Neural crest cell (in vitro differentiated cells): Measurements from ENCODE around the gene CTNNA3. TPM values are rescaled to one million over a fixed set of nuclear protein-coding genes. Genes with fewer than 3 reads are reported as not detected.

ENCODE experiments used
- DNase-seq: peaks from one replicate; pipeline ENCODE4 v3.0.0; 2021; ENCODE audit warnings: low read depth, mixed read lengths, low spot score
- H3K27ac Mint-ChIP-seq: one replicate; pipeline ENCODE4 v1.8.0; 2021; ENCODE audit warnings: mild to moderate bottlenecking, mixed read lengths; ENCODE audit not compliant: unreplicated experiment
- H3K27me3 Mint-ChIP-seq: 2 replicates; pipeline ENCODE4 v1.8.0; 2021; ENCODE audit warnings: low read depth, mild to moderate bottlenecking, mixed read lengths
- H3K36me3 Mint-ChIP-seq: 2 replicates; pipeline ENCODE4 v1.8.0; 2021; ENCODE audit warnings: low read depth, mild to moderate bottlenecking, mixed read lengths
- H3K4me1 Mint-ChIP-seq: 2 replicates; pipeline ENCODE4 v1.8.0; 2021; ENCODE audit warnings: mixed read lengths
- H3K4me3 Mint-ChIP-seq: one replicate; pipeline ENCODE4 v1.8.0; 2021; ENCODE audit warnings: mild to moderate bottlenecking, mixed read lengths
- H3K9me3 Mint-ChIP-seq: 2 replicates; pipeline ENCODE4 v1.8.0; 2021; ENCODE audit warnings: mixed read lengths
- total RNA-seq: library from RNA; stranded (reverse); gene quantifications from 2 replicates; pipeline ENCODE4 v1.2.1, GENCODE V29; 2021
- TF ChIP-seq, protein P1 (sequence below): fragments of 200-600 bp; sonication (generic); conservative IDR thresholded peaks from 2 replicates; pipeline ENCODE4 v1.5.0; 2021; ENCODE audit warnings: antibody characterized with exemption, mild to moderate bottlenecking

CTNNA3 gene
- total RNA-seq, 1 donor from 2014 or later = 4.7 TPM

DNA sequence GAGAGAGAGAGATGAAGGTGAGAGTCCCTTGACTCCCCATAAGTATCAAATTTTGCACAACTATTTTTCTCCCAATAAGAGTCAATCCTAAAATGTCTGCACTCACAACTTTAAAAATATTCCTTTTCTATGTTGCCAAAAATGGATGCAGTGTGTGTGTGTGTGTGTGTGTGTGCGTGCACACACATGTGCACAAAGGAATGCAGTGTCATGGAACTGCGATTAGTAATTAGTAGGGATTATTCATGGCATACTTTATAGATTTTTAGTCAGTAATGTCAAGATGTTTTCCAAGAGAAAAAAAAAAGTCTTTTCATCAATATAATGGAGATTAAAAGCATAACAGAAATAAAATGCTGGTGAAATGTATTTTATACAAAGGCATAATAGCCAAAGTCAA, 949.3 kb downstream of the CTNNA3 start:
- no peak for DNase-seq
- H3K4me3 Mint-ChIP-seq = no peak overlapping the region
- H3K27ac Mint-ChIP-seq = no peak overlapping the region
- H3K36me3 Mint-ChIP-seq = peaks cover 2% of the 10 kb centered on the region
- H3K4me1 Mint-ChIP-seq = no peaks in the 10 kb centered on the region
- H3K27me3 Mint-ChIP-seq = no peaks in the 10 kb centered on the region
- H3K9me3 Mint-ChIP-seq = peaks cover 4% of the 10 kb centered on the region
- TF ChIP-seq, protein P1, sequence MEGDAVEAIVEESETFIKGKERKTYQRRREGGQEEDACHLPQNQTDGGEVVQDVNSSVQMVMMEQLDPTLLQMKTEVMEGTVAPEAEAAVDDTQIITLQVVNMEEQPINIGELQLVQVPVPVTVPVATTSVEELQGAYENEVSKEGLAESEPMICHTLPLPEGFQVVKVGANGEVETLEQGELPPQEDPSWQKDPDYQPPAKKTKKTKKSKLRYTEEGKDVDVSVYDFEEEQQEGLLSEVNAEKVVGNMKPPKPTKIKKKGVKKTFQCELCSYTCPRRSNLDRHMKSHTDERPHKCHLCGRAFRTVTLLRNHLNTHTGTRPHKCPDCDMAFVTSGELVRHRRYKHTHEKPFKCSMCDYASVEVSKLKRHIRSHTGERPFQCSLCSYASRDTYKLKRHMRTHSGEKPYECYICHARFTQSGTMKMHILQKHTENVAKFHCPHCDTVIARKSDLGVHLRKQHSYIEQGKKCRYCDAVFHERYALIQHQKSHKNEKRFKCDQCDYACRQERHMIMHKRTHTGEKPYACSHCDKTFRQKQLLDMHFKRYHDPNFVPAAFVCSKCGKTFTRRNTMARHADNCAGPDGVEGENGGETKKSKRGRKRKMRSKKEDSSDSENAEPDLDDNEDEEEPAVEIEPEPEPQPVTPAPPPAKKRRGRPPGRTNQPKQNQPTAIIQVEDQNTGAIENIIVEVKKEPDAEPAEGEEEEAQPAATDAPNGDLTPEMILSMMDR = no peak

GRCh38 chr10:66746246-66746645, 949.7 kb downstream of the CTNNA3 start:
- TF ChIP-seq, protein P1 = no peak
- Mint-ChIP-seq H3K27ac (no peak overlapping the region), H3K4me3 (no peak overlapping the region), H3K4me1 (no peaks in the 10 kb centered on the region), H3K36me3 (peaks cover 2% of the 10 kb centered on the region), H3K9me3 (peaks cover 4% of the 10 kb centered on the region), H3K27me3 (no peaks in the 10 kb centered on the region)
- no peak for DNase-seq

- TF ChIP-seq, protein P1 = no peak
- Mint-ChIP-seq H3K36me3 (peaks cover 2% of the 10 kb centered on the region), H3K4me3 (no peak overlapping the region), H3K27ac (no peak overlapping the region), H3K4me1 (no peaks in the 10 kb centered on the region), H3K27me3 (no peaks in the 10 kb centered on the region), H3K9me3 (peaks cover 4% of the 10 kb centered on the region)
- no peak for DNase-seq
Observed at GRCh38 chr10:66744915-66745314, 951.1 kb downstream of the CTNNA3 start.

DNA sequence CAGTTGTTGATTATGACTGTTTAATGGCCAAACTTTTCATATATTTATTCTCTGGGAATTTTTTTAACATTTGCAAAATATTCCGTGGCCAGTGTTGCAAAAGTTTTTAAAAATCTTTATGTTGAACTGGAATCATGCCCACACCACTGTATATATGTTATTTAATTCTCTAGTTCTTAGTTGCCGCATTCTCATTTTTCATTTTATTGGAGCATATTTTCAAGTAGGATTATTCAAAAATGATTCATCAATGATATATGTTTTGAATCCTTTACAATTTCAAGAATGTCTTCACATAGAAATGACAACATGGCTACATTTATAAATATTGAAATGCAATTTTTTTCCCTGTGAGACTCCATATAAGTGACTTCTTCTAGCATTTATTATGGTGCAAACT, 958.8 kb downstream of the CTNNA3 start:
- Mint-ChIP-seq H3K27me3 (no peaks in the 10 kb centered on the region), H3K27ac (no peak overlapping the region), H3K4me1 (no peaks in the 10 kb centered on the region), H3K4me3 (no peak overlapping the region), H3K36me3 (no peaks in the 10 kb centered on the region), H3K9me3 (no peaks in the 10 kb centered on the region)
- TF ChIP-seq, protein P1 = no peak
- no peak for DNase-seq

- no peaks in the 10 kb centered on the region for H3K27me3 Mint-ChIP-seq
- H3K27ac Mint-ChIP-seq = no peak overlapping the region
- H3K4me3 Mint-ChIP-seq = no peak overlapping the region
- no peaks in the 10 kb centered on the region for H3K36me3 Mint-ChIP-seq
- DNase-seq = no peak
- TF ChIP-seq, protein P1 = no peak
- no peaks in the 10 kb centered on the region for H3K9me3 Mint-ChIP-seq
- no peaks in the 10 kb centered on the region for H3K4me1 Mint-ChIP-seq
Observed at GRCh38 chr10:66723608-66724400, 972.2 kb downstream of the CTNNA3 start.
